DMS153 treated with DMSO at 0.1 percent for 48 hours (cell line): ENCODE measurements around the gene BMF.

Source experiments
- DNase-seq: peaks from one replicate; lab custom pipeline; 2025; ENCODE audit not compliant: unreplicated experiment; lab: John Stamatoyannopoulos, UW

BMF gene

GRCh38 chr15:40052604-40053003 is 56.1 kb downstream of the BMF start:
- DNase-seq: no peak

- no peak for DNase-seq
Observed at GRCh38 chr15:40051616-40052415, 56.9 kb downstream of the BMF start.

- no peak for DNase-seq
Observed at GRCh38 chr15:40050788-40051470, 57.8 kb downstream of the BMF start.

GRCh38 chr15:40048926-40049475 is 59.7 kb downstream of the BMF start:
- no peak for DNase-seq

GRCh38 chr15:40048211-40048792 is 60.4 kb downstream of the BMF start:
- no peak for DNase-seq

GRCh38 chr15:40047415-40048210 is 61.1 kb downstream of the BMF start:
- peak; percentile 26 for DNase-seq

- DNase-seq: no peak
Observed at GRCh38 chr15:40046721-40047414, 61.8 kb downstream of the BMF start.

- no peak for DNase-seq
Observed at GRCh38 chr15:40045572-40046217, 63.0 kb downstream of the BMF start.

GRCh38 chr15:40044717-40045571 is 63.7 kb downstream of the BMF start:
- DNase-seq: peak; percentile 20

GRCh38 chr15:40043927-40044716 is 64.6 kb downstream of the BMF start:
- no peak for DNase-seq

- no peak for DNase-seq
Observed at GRCh38 chr15:40042791-40043320, 65.8 kb downstream of the BMF start.

- no peak for DNase-seq
Observed at GRCh38 chr15:40040770-40041169, 67.9 kb downstream of the BMF start.

GRCh38 chr15:40040293-40040635 is 68.4 kb downstream of the BMF start:
- no peak for DNase-seq

GRCh38 chr15:40038638-40039543 is 69.8 kb downstream of the BMF start, which contains the start of gene SRP14:
Gene SRP14, minus strand, starts transcription at chr15:40039181. Its CDS starts 65 bp downstream, at chr15:40039116.
- DNase-seq: peak; percentile 44

GRCh38 chr15:40038275-40038637 is 70.4 kb downstream of the BMF start:
- no peak for DNase-seq
